Measurements from ENCODE around the gene SPTBN5. TPM values are rescaled to one million over a fixed set of nuclear protein-coding genes. Genes with fewer than 3 reads are reported as not detected.

The SPTBN5 gene
- total RNA-seq, 3 donors from 2014 or later (not counting 1 experiment from before 2014, with no cell fraction given) = 4.1 to 6.0 (median 5.2) TPM

DNA sequence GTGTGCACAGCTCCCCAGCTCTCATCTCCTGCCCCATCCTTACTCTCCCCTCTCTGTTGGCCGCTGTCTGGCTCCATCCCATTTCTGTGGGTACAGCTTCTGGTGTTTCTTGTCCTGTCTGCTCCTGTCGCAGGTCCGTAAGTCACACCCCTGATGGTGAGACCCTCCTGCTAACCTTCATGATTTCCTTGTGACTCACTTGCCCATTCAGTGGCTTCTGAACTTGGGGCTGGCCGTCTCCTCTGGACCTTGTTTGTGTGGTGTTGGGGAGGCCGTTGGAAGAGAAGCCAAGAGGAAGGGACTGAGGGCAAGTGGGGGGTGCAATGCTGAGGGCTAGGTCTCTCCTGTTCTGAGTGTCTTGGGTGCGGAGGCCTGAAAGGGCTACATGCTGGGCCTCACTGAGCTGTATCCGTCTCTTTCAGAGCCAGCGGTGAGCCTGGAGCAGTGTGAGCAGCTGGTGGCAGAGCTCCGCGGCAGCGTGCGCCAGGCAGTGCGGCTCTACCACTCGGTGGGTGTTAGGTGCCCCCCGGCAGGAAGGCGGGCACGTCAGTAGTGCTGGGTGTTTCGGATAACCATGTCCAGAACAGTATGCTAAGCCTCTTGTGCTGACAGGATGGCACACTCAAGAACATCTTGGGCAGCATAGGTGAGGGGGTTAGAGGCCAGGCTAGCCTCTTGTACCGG, 69.6 kb downstream of the SPTBN5 start:
- peaks cover 26% of the 10 kb centered on the region for H3K36me3 ChIP-seq (ENCODE audit: control insufficient read depth, insufficient read depth, low read length)
- intact Hi-C loops (cut with micrococcal nuclease) = no loop called here
- no peaks in the 10 kb centered on the region for H3K36me3 Mint-ChIP-seq

DNA sequence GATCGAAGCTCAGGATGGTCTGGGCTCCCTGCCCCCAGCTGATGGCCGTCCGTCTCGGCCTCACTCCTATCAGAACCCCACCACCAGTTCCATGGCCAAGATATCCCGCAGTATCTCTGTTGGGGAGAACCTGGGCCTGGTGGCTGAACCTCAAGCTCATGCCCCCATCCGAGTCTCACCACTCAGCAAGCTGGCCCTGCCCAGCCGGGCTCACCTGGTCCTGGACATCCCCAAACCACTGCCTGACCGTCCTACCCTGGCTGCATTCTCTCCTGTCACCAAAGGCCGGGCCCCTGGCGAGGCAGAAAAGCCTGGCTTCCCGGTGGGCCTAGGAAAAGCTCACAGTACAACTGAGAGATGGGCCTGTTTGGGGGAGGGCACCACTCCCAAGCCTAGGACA, 70.4 kb downstream of the SPTBN5 start:
- Mint-ChIP-seq H3K36me3 (no peaks in the 10 kb centered on the region), H3K27ac (no peak overlapping the region), H3K4me1 (peaks cover 3 to 4% of the 10 kb centered on the region in 2 donors), H3K27me3 (ENCODE audit: low read depth in 2 of 2) (no peaks in the 10 kb centered on the region), H3K4me3 (no peak overlapping the region), H3K9me3 (no peaks in the 10 kb centered on the region)
- Histone ChIP-seq H3K4me1 (ENCODE audit: control insufficient read depth, insufficient read depth, low read length) (peaks cover 10% of the 10 kb centered on the region), H3K36me3 (ENCODE audit: control insufficient read depth, insufficient read depth, low read length) (peaks cover 32% of the 10 kb centered on the region), H3K27ac (ENCODE audit: low read length) (no peak overlapping the region), H3K9me3 (ENCODE audit: control insufficient read depth, insufficient read depth, low read length) (no peaks in the 10 kb centered on the region), H3K27me3 (ENCODE audit: control insufficient read depth, insufficient read depth, low read length) (no peaks in the 10 kb centered on the region), H3K4me3 (ENCODE audit: low read length) (no peak overlapping the region)
- WGBS (ENCODE audit: insufficient coverage) = 97% methylated on average over 10 of the region's 11 CpGs
- DNase-seq = no peak
- TF ChIP-seq, protein P1, sequence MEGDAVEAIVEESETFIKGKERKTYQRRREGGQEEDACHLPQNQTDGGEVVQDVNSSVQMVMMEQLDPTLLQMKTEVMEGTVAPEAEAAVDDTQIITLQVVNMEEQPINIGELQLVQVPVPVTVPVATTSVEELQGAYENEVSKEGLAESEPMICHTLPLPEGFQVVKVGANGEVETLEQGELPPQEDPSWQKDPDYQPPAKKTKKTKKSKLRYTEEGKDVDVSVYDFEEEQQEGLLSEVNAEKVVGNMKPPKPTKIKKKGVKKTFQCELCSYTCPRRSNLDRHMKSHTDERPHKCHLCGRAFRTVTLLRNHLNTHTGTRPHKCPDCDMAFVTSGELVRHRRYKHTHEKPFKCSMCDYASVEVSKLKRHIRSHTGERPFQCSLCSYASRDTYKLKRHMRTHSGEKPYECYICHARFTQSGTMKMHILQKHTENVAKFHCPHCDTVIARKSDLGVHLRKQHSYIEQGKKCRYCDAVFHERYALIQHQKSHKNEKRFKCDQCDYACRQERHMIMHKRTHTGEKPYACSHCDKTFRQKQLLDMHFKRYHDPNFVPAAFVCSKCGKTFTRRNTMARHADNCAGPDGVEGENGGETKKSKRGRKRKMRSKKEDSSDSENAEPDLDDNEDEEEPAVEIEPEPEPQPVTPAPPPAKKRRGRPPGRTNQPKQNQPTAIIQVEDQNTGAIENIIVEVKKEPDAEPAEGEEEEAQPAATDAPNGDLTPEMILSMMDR (IDR thresholded peaks at IDR 0.05) = no peak
- intact Hi-C loops (cut with micrococcal nuclease) = no loop called here
- ATAC-seq = no peak

More for the DNA sequence above, 69.6 kb downstream of the SPTBN5 start:
- Histone ChIP-seq H3K27me3 (ENCODE audit: control insufficient read depth, insufficient read depth, low read length) (no peaks in the 10 kb centered on the region), H3K27ac (ENCODE audit: low read length) (no peak overlapping the region), H3K9me3 (ENCODE audit: control insufficient read depth, insufficient read depth, low read length) (no peaks in the 10 kb centered on the region), H3K4me3 (ENCODE audit: low read length) (no peak overlapping the region), H3K4me1 (ENCODE audit: control insufficient read depth, insufficient read depth, low read length) (peaks cover 10% of the 10 kb centered on the region)
- 95% methylated on average over 19 of the region's 19 CpGs for WGBS (ENCODE audit: insufficient coverage)
- ATAC-seq (no peak), DNase-seq (no peak)
- peaks cover 10 to 11% of the 10 kb centered on the region in 2 donors for H3K4me1 Mint-ChIP-seq
- TF ChIP-seq, protein P1 (IDR thresholded peaks at IDR 0.05) = no peak
- H3K27me3 Mint-ChIP-seq (ENCODE audit: low read depth in 2 of 2) = no peaks in the 10 kb centered on the region
- H3K4me3 Mint-ChIP-seq = no peak overlapping the region
- no peak overlapping the region for H3K27ac Mint-ChIP-seq
- H3K9me3 Mint-ChIP-seq = no peaks in the 10 kb centered on the region

DNA sequence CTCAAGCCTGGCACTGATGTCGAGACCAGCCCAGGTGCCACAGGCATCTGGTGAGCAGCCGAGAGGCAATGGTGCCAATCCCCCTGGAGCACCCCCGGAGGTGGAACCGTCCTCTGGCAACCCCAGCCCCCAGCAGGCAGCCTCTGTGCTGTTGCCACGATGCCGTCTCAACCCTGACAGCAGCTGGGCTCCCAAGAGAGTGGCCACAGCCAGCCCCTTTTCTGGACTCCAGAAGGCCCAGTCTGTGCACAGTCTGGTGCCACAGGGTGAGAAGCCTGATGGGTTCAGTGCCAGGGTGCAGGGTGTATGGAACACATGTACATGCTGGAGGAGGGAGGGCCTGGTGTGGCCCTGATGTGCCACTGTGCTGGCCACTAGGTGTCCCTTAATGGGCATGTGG, 70.9 kb downstream of the SPTBN5 start:
- no peaks in the 10 kb centered on the region for H3K27me3 ChIP-seq (ENCODE audit: control insufficient read depth, insufficient read depth, low read length)
- TF ChIP-seq, protein P1 (IDR thresholded peaks at IDR 0.05) = no peak
- H3K36me3 ChIP-seq (ENCODE audit: control insufficient read depth, insufficient read depth, low read length) = peaks cover 32% of the 10 kb centered on the region
- ATAC-seq = no peak
- no peak overlapping the region for H3K4me3 Mint-ChIP-seq
- H3K9me3 ChIP-seq (ENCODE audit: control insufficient read depth, insufficient read depth, low read length) = no peaks in the 10 kb centered on the region
- no peaks in the 10 kb centered on the region for H3K9me3 Mint-ChIP-seq
- no peaks in the 10 kb centered on the region for H3K4me1 Mint-ChIP-seq
- H3K27ac Mint-ChIP-seq = peak overlapping the region in 1 of 2 donors; percentile 48
- H3K4me1 ChIP-seq (ENCODE audit: control insufficient read depth, insufficient read depth, low read length) = peaks cover 7% of the 10 kb centered on the region
- intact Hi-C loops (cut with micrococcal nuclease) = no loop called here
- 97% methylated on average over 6 of the region's 6 CpGs for WGBS (ENCODE audit: insufficient coverage)
- H3K4me3 ChIP-seq (ENCODE audit: low read length) = no peak overlapping the region
- H3K27me3 Mint-ChIP-seq (ENCODE audit: low read depth in 2 of 2) = no peaks in the 10 kb centered on the region
- DNase-seq = no peak
- H3K36me3 Mint-ChIP-seq = no peaks in the 10 kb centered on the region
- H3K27ac ChIP-seq (ENCODE audit: low read length) = no peak overlapping the region

DNA sequence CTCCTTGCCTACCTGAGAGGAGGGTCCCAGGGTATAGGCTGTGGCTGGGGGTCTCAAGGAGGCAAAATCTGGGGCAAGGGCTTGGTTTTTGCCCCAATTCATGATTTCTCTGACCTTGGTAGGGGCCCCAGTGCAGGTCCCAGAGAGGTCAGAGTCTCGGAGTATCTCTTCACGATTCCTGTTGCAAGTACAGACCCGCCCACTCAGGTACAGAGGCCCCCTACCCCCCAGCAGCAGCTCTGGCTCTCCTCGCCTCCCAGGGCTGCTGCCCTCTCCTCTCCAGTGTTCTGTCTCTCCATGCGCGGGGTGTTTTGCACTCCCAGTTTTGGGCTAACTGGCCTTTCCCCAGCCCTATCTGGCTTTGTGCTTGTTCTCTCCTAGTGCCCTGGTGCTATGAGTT, 71.4 kb downstream of the SPTBN5 start:
- no peaks in the 10 kb centered on the region for H3K9me3 ChIP-seq (ENCODE audit: control insufficient read depth, insufficient read depth, low read length)
- whole genome bisulfite sequencing (ENCODE audit: insufficient coverage) = 97% methylated on average over 6 of the region's 6 CpGs
- Mint-ChIP-seq H3K27ac (peak overlapping the region in 1 of 2 donors; percentile 48), H3K36me3 (no peaks in the 10 kb centered on the region), H3K9me3 (no peaks in the 10 kb centered on the region), H3K4me3 (no peak overlapping the region), H3K4me1 (no peaks in the 10 kb centered on the region), H3K27me3 (ENCODE audit: low read depth in 2 of 2) (no peaks in the 10 kb centered on the region)
- H3K36me3 ChIP-seq (ENCODE audit: control insufficient read depth, insufficient read depth, low read length) = peaks cover 34% of the 10 kb centered on the region
- no peak for DNase-seq
- intact Hi-C loops (cut with micrococcal nuclease) = no loop called here
- TF ChIP-seq, protein P1 (IDR thresholded peaks at IDR 0.05) = no peak
- H3K27me3 ChIP-seq (ENCODE audit: control insufficient read depth, insufficient read depth, low read length) = no peaks in the 10 kb centered on the region
- H3K4me3 ChIP-seq (ENCODE audit: low read length) = no peak overlapping the region
- H3K4me1 ChIP-seq (ENCODE audit: control insufficient read depth, insufficient read depth, low read length) = peaks cover 5% of the 10 kb centered on the region
- no peak for ATAC-seq
- H3K27ac ChIP-seq (ENCODE audit: low read length) = no peak overlapping the region
